ENCODE measurements around the gene SERTAD3.

DNA sequence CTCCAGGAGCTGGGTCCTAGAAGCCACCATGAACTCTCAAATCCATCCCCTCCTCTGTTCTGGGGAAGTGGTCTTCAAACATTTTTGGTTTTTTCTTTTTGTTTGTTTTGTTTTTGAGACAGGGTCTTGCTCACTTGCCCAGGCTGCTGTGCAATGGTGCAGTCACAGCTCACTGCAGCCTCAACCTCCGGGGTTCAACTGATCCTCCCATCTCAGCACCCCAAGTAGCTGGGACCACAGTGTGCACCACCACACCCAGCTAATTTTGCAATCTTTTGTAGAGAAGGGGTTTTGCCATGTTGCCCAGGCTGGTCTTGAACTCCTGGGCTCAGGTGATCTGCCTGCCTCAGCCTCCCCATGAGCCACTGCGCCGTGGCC is 14.5 kb upstream of the SERTAD3 start:
- TF ChIP-seq, protein P1, sequence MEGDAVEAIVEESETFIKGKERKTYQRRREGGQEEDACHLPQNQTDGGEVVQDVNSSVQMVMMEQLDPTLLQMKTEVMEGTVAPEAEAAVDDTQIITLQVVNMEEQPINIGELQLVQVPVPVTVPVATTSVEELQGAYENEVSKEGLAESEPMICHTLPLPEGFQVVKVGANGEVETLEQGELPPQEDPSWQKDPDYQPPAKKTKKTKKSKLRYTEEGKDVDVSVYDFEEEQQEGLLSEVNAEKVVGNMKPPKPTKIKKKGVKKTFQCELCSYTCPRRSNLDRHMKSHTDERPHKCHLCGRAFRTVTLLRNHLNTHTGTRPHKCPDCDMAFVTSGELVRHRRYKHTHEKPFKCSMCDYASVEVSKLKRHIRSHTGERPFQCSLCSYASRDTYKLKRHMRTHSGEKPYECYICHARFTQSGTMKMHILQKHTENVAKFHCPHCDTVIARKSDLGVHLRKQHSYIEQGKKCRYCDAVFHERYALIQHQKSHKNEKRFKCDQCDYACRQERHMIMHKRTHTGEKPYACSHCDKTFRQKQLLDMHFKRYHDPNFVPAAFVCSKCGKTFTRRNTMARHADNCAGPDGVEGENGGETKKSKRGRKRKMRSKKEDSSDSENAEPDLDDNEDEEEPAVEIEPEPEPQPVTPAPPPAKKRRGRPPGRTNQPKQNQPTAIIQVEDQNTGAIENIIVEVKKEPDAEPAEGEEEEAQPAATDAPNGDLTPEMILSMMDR (IDR thresholded peaks at IDR 0.05), result no peak
- no peak for TF ChIP-seq EZH2 (IDR thresholded peaks at IDR 0.05)
- TF ChIP-seq EZH2phosphoT487 (IDR thresholded peaks at IDR 0.05), result no peak
